GM19099 (cell line): ENCODE data around the gene ALPG.

ENCODE experiments used
- POLR2A ChIP-seq: IDR thresholded peaks from 3 replicates; pipeline ENCODE4 v1.6.1; 2011; ENCODE audit warnings: low read depth; ENCODE audit not compliant: insufficient read length; ENCODE audit errors: extremely low read depth

ALPG gene

DNA sequence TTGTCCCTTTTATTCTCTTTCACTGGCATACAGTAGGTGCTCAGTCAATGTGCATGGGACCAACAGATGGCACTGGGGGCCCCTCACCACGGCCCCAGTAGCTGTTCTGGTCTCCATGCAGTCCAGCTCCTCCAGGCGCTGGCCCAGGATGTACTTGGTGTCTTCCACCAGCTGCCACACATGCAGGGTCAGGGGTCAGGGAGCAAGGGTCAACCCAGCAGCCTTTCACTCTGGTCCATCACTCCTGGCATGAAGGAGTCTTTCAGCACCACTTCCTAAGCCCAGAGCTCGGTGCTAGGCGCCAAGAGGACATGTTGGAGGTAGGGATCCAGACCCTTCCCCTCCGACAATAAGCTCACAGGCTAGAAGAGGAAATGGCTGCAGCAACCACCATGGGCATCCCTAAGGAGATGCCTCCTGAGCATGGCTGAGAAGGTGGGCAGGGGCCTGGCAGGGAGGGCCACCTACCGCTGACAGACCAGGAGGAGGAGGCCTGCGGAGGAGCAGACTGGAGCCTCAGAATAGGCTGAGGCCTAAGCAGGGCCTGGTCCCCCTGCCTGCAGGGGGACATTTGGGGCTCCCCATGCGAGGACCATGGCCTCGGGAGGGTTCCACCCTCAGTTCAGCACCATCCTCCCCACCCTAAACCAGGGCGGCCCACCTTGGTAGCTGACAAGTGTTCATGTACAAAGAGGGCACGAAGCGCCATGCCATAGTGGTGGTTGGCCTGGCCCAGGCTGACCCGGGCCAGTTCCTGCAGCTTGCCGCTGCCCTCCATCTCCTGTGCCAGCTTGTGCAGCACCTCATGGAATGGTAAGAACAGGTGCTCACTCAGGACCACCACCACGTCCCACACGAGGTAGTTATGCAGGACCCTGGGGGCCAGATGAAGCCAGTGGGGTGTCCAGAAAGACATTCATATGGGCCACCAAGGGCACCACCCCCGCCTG lies 10.2 kb downstream of the ALPG start:
- TF ChIP-seq POLR2A, result no peak

- no peak for TF ChIP-seq POLR2A
Observed at GRCh38 chr2:232417489-232417888, 10.8 kb downstream of the ALPG start.

- no peak for TF ChIP-seq POLR2A
Observed at GRCh38 chr2:232418056-232418455, 11.4 kb downstream of the ALPG start.

DNA sequence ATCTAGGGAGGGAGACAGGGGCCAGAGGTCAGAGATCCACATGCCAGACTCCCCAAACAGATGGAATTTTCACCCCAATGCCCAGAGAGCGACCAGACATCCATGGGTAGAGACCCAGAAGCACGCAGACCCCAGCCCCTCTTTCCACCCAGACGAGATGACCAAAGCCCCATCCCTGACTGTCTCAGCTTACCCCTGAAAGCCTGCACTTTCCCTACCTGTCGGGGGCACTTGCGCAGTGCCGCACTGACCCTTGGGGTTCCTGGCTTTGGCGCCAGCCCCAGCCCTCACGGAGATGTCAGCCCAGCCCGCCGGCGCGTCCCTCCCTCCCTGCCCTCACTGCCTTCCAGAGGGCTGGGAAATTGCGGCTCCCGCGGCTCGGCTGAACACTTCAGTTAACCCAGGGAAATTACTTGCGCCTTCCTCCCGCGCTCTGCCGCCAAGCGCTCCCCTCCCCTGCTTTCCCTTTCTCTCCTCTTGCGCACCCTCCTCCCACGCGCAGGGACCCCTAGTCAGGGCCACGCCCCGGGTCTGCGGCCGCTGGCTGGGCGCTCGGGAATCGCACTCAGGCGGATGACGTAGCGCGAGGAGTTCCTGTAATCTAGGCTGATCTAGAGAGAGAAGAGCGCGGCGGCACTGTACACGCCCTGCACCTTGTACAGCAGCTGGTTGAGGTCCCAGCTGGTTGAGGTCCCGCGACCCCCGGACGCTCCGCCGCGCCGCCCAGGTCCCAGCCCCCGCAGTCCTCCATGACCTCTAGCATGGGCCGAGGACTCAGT lies 12.0 kb downstream of the ALPG start:
- no peak for TF ChIP-seq POLR2A

GRCh38 chr2:232419245-232420072 lies 12.8 kb downstream of the ALPG start:
- TF ChIP-seq POLR2A, result no peak

DNA sequence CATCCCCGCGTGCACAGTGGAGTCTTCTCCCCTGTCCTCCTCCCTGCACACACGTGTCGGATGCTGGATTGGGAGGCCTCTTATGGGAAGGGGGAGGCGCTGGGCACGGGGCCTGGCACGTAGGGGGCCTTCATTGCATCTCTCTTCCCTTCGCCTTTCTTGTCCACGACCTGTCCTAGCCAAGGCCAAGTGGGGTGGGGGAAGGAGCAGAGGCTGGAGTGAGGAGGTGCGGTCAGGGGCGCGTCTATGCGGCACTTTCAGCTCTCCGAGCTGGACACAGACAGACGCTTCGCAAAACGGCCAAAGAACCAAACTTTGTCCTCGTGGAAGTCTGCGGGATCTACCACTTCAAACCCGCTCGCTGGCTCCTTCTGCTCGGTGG lies 13.4 kb downstream of the ALPG start:
- TF ChIP-seq POLR2A, result no peak

DNA sequence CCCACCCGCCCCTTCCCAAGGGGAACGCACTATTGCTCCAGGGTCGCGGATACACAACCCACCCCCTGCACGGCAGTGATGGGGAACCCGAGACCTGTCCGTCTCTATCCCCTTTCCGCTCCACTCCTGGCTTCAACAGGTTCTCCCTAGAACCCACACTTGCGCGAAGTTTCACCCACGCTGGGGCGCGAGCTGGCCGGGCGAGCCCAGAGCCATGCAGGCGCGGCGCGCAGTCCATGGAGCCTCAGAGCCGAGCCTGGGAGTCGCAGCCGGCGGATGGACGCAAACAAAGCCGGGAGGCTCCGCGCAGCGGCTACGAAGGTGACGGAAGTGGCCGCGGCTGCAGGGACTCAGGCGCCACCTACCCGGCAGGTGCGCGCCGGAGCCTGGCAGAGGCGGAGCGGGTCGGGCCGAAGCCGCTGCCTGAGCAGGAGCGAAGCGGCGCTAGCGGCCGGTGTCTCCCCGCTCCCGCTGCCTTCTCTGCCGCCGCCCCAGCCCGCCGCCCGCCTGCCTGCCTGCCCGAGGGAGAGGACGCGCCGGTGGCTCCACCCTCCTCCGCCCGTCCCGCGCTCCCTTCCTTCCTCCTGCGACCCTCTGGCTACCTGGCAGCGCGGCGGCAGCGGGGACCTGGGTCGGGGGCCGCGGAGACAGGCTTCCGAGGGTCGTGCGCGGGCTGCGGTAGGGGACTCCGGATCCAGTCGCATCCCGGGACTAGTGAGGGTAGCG lies 14.0 kb downstream of the ALPG start:
- no peak for TF ChIP-seq POLR2A

- no peak for TF ChIP-seq POLR2A
Observed at GRCh38 chr2:232421189-232421785, 14.6 kb downstream of the ALPG start.

GRCh38 chr2:232422051-232422450 lies 15.4 kb downstream of the ALPG start:
- no peak for TF ChIP-seq POLR2A

DNA sequence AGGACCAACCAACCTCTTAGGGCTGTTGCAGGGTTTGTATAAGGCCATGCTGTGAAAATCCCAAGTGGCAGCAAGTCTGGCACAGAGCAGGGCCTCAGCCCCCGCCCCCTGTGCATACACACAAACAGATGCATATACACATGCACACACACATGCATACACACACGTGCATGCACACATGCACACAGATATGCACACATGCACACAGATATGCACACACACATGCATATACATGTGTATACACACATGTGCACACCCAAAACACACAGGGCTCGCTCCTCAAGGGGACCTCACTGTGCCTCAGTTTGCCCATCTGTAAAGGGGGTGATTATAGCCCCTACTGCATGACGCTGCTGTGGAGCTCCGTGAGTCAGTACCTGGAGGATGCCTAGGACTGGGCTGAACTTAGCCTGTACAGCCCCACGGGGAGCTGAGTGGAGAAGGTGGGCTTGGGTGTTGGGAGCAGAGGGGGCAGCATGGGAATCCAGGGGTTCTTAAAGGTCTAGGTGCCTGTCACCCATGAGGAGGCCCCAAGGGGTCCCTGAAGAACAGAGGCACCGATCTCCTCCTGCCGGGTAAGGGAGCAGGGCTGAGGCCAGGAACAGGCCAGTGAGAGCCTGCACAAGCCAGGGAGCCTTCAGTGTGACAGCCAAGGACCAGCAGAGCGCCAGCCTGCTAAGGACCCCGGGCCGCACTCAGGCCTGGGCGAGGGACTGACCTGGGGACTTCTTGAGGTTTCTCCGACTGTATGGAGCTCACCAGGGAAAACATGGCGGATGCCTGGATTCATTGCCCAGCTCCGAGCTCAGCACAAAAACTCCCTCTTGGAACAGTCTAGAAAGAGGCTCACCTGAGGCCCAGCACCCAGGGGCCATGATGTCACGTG lies 25.3 kb downstream of the ALPG start:
- no peak for TF ChIP-seq POLR2A

GRCh38 chr2:232432598-232433184 lies 26.0 kb downstream of the ALPG start:
- TF ChIP-seq POLR2A, result no peak

DNA sequence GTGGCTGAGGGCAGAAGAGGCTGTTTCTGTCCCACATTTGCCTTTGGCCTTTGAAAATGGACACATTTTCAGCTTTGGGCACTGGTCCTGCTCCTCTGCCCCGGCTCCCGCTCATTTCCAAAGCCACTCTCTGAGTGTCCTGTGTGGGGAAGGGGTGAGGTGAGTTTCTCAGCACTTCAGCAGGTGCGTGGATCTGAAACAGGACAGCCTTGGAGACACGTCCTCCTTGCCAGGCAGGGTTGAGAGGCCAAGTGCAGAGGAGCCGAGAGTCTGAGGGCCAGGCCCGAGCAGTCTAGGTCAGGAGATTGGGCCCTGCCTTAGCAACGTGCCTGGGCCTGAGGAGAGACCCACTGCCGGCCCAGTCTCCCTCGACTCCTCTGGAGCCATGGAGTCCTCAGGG lies 27.4 kb downstream of the ALPG start:
- no peak for TF ChIP-seq POLR2A
